Mucosa of stomach (tissue), 1 donor: Measurements from ENCODE around the gene PRADC1.
"Not testable (repeated sequence)": the region's sequence is repeated elsewhere in the genome, so short reads cannot be mapped to it uniquely, and the experiment has no call there.

Source experiments
- H3K27me3 ChIP-seq: one replicate; pipeline ENCODE4 v1.7.0; 2013; ENCODE audit warnings: mild to moderate bottlenecking, low read length; ENCODE audit not compliant: control insufficient read depth, insufficient read depth
- H3K36me3 ChIP-seq: one replicate; pipeline ENCODE4 v1.7.0; 2013; ENCODE audit warnings: low read length; ENCODE audit not compliant: control insufficient read depth, insufficient read depth
- H3K4me1 ChIP-seq: one replicate; pipeline ENCODE4 v1.7.0; 2013; ENCODE audit warnings: mild to moderate bottlenecking, low read length; ENCODE audit not compliant: control insufficient read depth, insufficient read depth
- H3K4me3 ChIP-seq: one replicate; pipeline ENCODE4 v1.7.0; 2013; ENCODE audit warnings: low read length
- H3K9ac ChIP-seq: one replicate; pipeline ENCODE4 v1.7.0; 2013; ENCODE audit warnings: mild to moderate bottlenecking, low read length, moderate library complexity
- H3K9me3 ChIP-seq: one replicate; pipeline ENCODE4 v1.7.0; 2013; ENCODE audit warnings: mild to moderate bottlenecking, low read length, moderate library complexity; ENCODE audit not compliant: control insufficient read depth
- donor health status: Pancreatic carcinoma.

PRADC1 gene

DNA sequence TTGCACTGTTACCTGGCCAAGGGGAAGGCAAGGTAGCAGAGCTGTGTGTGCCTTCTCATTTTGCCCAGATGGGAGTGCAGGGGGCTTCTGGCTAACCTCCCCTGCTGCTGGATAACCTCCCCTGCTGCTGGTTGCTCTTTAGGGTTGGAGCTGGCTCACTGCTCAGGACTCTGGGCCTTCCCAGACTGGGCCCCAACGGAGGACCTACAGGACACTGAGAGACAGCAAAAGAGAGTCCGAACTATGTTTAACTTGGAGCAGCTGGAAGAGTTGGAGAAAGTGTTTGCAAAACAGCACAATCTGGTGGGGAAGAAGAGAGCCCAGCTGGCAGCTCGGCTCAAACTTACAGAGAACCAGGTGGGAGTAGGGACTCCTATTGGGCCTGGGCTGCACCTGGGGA is 24.8 kb downstream of the PRADC1 start:
- no peaks in the 10 kb centered on the region for H3K36me3 ChIP-seq
- H3K4me1 ChIP-seq, result peaks cover under 1% of the 10 kb centered on the region
- no peaks in the 10 kb centered on the region for H3K9me3 ChIP-seq
- H3K27me3 ChIP-seq, result peaks cover 15% of the 10 kb centered on the region
- no peak overlapping the region for H3K4me3 ChIP-seq
- no peak overlapping the region for H3K9ac ChIP-seq

DNA sequence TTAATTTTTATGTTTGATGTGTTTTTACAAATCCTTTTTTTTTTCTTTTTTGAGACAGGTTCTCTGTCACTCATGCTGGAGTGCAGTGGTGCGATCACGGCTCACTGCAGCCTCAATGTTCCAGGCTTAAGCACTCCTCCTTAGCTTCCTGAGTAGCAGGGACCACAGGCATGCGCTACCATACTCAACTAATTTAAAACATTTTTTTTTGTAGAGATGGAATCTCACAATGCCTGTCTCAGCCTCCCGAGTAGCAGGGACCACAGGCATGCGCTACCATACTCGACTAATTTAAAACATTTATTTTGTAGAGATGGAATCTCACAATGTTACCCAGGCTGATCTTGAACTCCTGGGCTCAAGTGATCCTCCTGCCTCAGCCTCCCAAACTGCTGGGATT is 27.4 kb downstream of the PRADC1 start:
- Histone ChIP-seq H3K9me3 (no peaks in the 10 kb centered on the region), H3K36me3 (no peaks in the 10 kb centered on the region), H3K4me1 (no peaks in the 10 kb centered on the region), H3K27me3 (peaks cover 34% of the 10 kb centered on the region), H3K4me3 (no peak overlapping the region), H3K9ac (no peak overlapping the region)

- peaks cover 42% of the 10 kb centered on the region for H3K27me3 ChIP-seq
- no peak overlapping the region for H3K4me3 ChIP-seq
- no peaks in the 10 kb centered on the region for H3K4me1 ChIP-seq
- H3K36me3 ChIP-seq, result no peaks in the 10 kb centered on the region
- H3K9me3 ChIP-seq, result no peaks in the 10 kb centered on the region
- H3K9ac ChIP-seq, result no peak overlapping the region
Measured at GRCh38 chr2:73203055-73203681, 29.9 kb downstream of the PRADC1 start.

DNA sequence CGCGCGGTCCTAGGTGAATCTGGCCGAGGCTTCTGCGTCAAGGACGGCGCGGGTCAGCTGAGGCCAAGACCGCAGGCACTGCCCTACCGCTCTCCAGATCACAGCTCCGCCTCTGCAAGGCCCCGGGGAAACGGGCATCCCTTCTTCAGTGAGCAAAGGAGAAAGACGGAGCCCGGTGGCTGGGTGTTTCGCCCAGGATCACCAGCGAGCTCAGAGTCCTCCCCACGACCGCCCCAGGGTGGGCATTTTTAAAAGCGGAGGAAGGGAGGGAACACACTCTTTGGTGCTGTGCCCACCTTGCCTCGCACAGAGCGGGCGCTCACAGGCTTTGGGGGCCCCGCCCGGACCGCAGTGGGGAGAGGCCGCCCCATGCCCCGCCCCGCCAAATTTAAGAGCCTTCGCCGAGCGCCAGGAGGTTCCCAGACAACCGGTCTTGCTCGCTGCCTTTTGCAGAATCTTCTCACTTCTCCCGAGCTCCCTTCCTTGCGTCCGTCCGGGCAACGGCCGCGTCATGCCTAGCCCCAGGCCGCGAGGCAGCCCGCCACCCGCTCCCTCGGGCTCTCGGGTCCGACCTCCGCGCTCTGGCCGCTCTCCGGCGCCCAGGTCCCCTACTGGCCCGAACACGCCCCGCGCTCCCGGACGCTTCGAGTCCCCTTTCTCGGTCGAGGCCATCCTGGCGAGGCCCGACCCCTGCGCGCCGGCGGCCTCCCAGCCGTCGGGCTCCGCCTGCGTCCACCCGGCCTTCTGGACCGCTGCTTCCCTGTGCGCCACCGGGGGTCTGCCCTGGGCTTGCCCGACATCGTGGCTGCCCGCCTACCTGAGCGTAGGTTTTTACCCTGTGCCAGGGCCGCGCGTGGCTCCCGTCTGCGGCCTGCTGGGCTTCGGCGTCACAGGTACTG is 30.6 kb downstream of the PRADC1 start, which contains the start of gene NOTO:
Gene NOTO (plus strand): TSS at position 419 of the 899 bp plus-strand sequence. CDS start 93 bp downstream, at position 512.
- H3K4me3 ChIP-seq, result no peak within 1 kb of the TSS

GRCh38 chr2:73200281-73200680 is 32.8 kb downstream of the PRADC1 start:
- not testable (repeated sequence) for H3K36me3 ChIP-seq, H3K9me3 ChIP-seq, H3K4me3 ChIP-seq, H3K4me1 ChIP-seq, H3K9ac ChIP-seq
- H3K27me3 ChIP-seq, result peaks cover 42% of the 10 kb centered on the region

More for the DNA sequence above, 30.6 kb downstream of the PRADC1 start, which contains the start of gene NOTO:
- Histone ChIP-seq H3K9ac (no peak within 1 kb of the TSS), H3K4me1 (no peaks in the 10 kb centered on the region), H3K27me3 (peaks cover 42% of the 10 kb centered on the region), H3K36me3 (no peaks in the 10 kb centered on the region), H3K9me3 (no peaks in the 10 kb centered on the region)

DNA sequence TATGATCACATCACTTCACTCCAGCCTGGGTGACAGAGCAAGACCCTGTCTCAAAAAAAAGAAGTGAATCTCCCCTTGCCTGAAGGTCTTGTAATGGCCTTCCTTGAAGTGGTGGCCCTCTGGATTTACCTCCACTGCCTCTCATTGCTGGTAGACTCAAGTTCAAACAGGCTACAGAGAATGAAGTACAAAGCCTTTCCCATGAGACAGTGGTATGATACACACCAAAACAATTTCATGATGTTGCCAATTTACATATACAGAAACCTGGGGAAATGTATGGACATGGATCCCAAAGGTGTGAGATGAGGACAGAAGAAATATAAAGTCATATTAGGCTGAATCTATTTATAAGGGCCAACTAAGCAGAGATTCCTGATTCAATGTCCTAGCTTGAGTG is 35.5 kb downstream of the PRADC1 start:
- H3K9ac ChIP-seq, result no peak overlapping the region
- no peaks in the 10 kb centered on the region for H3K9me3 ChIP-seq
- H3K27me3 ChIP-seq, result peaks cover 20% of the 10 kb centered on the region
- no peak overlapping the region for H3K4me3 ChIP-seq
- no peaks in the 10 kb centered on the region for H3K36me3 ChIP-seq
- no peaks in the 10 kb centered on the region for H3K4me1 ChIP-seq

DNA sequence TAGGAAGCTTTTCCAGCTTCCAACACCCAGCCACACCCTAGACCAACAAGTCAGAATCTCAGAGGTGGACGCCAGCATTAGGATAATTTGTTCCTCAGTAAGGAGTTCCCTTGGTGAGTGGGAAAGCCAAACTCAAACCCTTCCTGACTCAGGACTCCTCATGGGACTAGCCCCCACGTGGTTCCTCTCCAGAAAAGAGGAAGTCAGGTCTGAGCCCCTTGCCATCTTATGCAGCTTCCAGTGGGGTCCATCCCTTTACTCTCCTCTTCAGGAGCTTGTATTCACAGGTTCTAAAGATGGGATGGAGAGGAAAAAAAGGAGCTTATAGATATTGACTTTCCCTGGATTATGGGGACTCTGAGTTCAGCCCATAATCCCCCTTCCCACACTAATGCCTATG is 45.5 kb downstream of the PRADC1 start:
- Histone ChIP-seq H3K36me3 (no peaks in the 10 kb centered on the region), H3K27me3 (peaks cover 4% of the 10 kb centered on the region), H3K4me1 (no peaks in the 10 kb centered on the region), H3K9me3 (no peaks in the 10 kb centered on the region), H3K4me3 (no peak overlapping the region), H3K9ac (no peak overlapping the region)

- Histone ChIP-seq H3K36me3 (no peaks in the 10 kb centered on the region), H3K4me3 (no peak overlapping the region), H3K27me3 (peaks cover 4% of the 10 kb centered on the region), H3K9me3 (no peaks in the 10 kb centered on the region), H3K4me1 (no peaks in the 10 kb centered on the region), H3K9ac (no peak overlapping the region)
Measured at GRCh38 chr2:73185965-73186364, 47.1 kb downstream of the PRADC1 start.
